ENCODE results near the gene CHRM2.
"Not testable (repeated sequence)": the region's sequence is repeated elsewhere in the genome, so short reads cannot be mapped to it uniquely, and the experiment has no call there.

CHRM2 gene

GRCh38 chr7:136868496-136869000 is at the start of gene CHRM2:
TSS of gene CHRM2 (plus strand) at chr7:136868652. CDS start at chr7:137014866, 146,214 bp downstream.
- no peak for FAIRE-seq

DNA sequence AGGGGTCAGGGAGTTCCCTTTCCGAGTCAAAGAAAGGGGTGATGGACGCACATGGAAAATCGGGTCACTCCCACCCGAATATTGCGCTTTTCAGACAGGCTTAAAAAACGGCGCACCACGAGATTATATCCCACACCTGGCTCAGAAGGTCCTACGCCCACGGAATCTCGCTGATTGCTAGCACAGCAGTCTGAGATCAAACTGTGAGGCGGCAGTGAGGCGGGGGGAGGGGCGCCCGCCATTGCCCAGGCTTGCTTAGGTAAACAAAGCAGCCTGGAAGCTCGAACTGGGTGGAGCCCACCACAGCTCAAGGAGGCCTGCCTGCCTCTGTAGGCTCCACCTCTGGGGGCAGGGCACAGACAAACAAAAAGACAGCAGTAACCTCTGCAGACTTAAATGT is 37.1 kb upstream of the CHRM2 start:
- FAIRE-seq = not testable (repeated sequence)

- FAIRE-seq = no peak
These were observed 22.5 kb upstream of the CHRM2 start for GRCh38 chr7:136845899-136846465.

GRCh38 chr7:136847858-136848257 is 20.6 kb upstream of the CHRM2 start:
- no peak for FAIRE-seq

DNA sequence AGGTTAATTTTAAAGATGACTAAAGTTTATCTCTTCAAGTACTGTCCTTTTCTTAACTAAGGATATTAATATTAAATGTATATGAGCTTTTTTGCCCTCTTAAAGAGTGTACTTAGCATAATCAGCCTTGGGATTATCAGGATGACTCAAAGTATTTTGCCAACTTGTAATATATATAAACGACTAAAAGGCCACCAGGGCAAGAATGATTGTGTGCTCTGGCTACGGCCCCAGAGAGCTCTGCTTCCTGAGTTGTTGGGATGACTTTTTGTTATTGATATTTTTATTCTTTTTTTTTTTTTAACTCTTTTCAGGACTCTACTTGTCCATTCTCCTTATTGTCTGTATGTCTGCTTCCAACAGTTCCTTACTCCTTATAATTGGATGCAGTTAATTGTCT is 14.8 kb upstream of the CHRM2 start:
- no peak for FAIRE-seq

DNA sequence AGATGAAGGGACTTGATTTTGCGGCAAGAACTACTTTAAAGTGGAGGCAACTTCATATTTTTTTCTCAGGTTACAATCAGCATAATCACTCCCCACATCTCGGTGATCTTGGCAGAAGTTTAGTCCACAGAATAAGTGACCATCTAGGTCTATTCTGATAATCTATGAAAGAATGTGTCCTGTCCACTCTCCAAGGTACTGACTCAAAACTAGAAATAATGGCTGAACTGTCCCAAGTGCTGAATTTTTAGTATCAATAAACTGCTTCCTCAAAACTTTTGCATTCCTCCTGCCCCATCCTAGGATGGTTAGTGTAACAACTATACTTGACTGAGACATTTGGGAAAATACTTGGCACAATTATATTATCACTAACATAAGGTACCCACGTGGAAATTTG is 10.9 kb upstream of the CHRM2 start:
- FAIRE-seq = no peak

- FAIRE-seq = no peak
These were observed 8.6 kb upstream of the CHRM2 start for GRCh38 chr7:136859803-136860202.

GRCh38 chr7:136865236-136865635 is 3.2 kb upstream of the CHRM2 start:
- FAIRE-seq = no peak

- FAIRE-seq = no peak
These were observed 2.7 kb upstream of the CHRM2 start for GRCh38 chr7:136865777-136866176.

DNA sequence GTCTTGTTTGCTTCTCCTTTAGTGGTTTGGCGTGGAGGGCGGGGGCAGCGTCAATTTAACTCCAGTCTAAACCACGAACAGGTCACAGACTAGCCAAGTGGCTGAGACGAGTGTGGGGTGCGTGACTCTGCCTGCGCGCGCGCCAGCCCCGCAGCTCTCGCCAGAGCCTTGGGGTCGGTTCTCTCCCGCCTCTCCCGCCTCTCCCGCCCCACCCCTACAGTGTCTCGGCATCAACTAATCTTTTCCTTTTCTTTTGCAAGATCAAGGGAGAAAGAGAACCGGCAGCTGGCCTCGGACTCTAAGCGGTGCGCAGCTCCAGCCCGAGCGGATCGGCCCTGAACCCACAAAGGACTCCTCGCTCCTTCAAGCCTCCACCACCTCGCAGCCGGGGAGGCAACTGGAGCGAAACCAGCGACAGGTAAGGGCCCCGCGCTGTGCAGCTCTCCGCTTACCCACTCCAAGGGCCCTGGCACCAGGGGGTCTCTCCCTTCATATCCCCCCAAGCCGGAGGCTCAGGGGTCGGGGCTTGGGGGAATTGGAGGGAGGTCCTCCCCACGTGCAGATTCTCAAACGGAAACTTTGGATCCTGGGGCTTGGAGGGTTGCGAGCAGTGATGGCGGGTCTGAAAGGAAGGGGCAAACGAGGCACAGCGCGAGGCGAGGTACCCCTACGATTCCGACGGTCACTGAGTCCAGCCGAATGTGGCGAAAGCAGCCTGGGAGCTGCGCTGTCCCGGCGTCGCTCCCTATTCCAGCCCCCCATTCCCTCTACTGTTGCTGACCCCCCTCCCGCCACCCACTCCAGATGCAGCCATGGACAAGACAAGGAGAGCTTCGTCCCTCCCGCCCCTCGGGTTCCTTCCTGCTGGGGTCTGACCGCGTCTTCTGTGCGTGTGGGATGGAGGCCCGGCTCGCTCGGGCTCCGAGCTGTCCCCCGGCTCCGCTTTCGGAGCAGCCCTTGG is 829 bp downstream of the CHRM2 start:
- no peak for FAIRE-seq

DNA sequence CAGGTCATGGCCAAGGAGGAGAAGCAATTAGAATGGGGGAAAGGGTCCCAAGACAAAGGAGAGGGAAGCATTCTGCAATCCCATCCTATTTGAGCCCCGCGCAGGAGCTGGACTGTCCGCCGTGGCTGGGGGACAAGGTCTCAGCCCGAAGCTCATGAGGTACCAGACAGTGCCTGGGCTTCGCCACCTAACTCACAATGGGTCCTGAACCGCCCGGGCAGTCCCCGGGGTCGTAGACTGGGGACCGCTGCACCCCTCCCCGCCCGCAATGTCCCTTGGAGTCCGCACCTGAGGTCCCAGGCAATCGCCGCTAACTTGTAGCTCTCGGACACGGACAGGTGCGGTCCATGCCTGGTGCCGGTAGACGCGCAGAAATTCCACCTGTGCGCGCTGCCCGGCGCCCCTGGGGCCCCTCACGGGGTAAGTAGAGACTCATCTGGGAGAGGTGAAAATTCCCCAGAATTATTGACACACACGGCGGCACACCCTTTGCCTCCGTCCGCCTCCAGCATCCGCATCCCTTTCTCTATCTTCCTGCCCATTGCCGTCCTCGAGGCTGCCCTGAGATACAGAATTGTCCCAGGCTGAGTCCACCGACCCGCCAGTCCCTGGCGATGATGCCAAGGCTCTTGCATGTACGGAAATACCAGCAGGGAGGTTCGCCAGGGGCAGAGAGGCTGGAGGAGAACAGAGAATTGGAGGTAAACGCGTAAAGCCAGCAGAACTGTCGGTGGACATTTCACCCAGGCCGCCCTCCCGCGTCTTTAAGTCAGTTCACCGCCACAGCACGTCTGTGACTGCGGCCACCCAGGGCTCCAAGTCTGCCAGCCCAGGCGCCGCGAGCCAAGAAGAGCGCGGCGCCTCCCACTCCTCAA is 1.8 kb downstream of the CHRM2 start:
- FAIRE-seq = no peak

GRCh38 chr7:136870866-136871487 is 2.5 kb downstream of the CHRM2 start:
- FAIRE-seq = no peak

DNA sequence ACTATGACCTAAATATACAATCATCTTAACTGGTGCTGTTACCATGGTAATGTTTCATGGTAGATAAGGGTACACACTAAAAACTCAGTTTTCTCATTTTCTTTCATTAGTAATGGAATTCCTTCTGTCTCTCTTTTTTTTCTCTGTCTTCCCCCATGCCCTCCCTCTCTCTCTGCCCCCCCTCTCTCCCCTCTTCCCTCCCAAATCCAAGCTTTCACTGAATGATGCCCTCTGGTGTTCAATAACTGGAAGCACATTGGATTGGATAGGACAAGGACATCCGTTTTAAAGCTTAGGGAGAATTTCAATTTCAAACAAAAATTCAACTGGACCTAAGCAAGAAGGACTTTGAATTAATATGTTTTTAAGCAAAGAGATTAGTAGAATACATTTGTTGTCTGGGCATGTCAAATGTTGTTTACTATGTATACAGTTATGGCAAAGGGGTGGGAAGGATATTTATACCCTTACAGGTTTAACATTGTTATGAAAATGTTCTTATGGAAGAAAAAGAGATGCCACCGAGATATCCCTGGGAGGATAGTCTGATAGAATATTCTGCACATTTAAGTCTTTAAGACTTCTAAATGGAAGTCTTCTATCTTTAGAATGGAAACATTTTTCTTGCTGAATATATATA is 6.1 kb downstream of the CHRM2 start:
- no peak for FAIRE-seq

DNA sequence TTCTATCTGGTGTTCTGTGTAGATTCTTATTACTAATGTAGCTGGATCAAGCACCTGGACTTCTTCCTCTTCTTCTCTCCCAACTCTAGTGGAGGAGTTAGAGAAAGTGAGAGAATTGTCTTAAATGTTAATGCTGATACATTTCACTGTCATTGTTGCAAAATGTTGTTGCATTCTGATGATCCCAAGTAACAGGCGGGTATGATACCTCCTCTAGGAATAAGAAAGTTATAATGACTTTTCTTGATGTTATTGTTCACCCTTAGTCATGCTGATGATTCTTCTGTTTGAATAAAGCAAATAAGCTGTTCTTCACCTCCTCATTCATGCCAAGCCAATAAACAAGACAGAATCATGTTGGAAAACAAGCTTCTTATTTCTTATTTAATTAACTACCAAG is 9.1 kb downstream of the CHRM2 start:
- no peak for FAIRE-seq

DNA sequence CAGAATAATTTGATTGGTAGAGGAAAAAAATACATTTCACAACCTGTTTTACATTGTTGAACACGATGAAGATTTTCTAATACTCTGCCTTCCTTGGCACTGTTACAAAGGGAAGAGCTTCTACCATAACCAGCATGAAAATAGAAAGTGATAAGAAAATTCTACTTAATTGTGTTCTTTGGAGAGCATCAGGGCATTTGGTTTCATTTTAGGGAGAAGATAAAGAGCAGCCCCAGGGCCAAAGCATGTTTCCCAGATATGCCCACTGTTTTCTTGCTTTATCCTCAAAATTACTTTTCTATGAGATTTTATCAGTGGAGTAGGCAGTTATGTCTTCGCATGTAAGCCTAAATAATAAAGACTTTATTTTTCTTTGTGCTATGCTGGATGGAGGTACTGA is 9.5 kb downstream of the CHRM2 start:
- no peak for FAIRE-seq

DNA sequence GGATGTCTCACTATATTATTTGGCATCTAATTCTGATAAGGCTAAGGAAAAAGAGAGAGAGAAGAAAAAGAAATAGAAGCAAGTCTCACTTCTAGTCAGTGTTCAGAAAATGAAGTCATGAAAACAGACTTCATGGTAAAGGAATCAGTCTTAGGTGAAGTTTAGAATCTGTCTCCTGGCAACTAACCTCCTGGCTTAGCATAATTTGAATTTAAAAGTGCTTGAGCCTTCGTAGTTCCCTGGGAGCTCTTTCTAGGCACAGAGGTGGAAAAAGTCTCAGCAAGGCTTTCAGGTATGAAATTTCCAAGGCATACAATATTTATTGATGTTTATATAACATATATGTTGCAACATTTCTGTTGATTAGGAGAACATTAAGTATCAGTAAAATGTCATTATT is 10.4 kb downstream of the CHRM2 start:
- no peak for FAIRE-seq

- FAIRE-seq = no peak
These were observed 14.6 kb downstream of the CHRM2 start for GRCh38 chr7:136883046-136883445.

GRCh38 chr7:136884492-136884891 is 16.0 kb downstream of the CHRM2 start:
- no peak for FAIRE-seq

- FAIRE-seq = no peak
These were observed 18.9 kb downstream of the CHRM2 start for GRCh38 chr7:136887317-136887716.

DNA sequence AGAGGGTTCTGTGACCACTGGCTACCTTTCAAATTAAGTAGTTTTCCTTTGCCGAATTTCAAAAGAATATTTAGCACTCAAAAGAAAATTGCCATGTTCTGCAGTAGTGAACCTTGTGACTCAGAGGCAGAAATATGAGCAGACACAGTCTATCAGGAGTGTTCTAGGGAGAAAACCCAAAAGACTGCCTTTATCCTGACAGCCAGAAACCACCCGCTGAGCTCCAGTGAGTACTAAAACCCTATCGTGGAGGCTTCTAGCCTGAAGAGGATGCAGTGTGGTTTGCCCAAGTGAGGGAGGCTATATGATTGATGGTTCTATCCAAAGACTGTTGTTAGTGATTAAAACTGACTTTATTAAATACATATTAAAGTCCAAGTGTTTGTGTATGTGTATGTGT is 21.9 kb downstream of the CHRM2 start:
- no peak for FAIRE-seq

- FAIRE-seq = no peak
These were observed 23.4 kb downstream of the CHRM2 start for GRCh38 chr7:136891850-136892249.

DNA sequence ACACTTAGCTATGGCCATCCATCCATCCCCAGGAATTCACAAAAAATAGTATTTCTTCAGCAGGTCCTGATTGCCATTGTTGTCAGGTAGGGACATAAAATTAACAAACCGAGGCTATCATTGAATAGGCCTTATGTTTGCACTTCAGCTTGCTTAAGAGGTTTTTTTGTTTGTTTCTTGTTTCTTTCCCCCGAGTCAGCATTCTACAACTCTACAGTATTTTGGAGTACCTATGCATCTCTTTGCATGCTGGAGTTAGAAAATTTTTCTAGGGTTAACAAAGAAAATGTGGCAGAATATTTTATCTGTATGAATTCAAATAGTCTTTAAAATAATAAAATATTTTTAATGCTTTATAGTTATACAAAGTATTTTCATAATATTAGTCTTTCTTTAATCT is 26.3 kb downstream of the CHRM2 start:
- no peak for FAIRE-seq
